ENCODE results near the gene PPARGC1A.

The PPARGC1A gene

DNA sequence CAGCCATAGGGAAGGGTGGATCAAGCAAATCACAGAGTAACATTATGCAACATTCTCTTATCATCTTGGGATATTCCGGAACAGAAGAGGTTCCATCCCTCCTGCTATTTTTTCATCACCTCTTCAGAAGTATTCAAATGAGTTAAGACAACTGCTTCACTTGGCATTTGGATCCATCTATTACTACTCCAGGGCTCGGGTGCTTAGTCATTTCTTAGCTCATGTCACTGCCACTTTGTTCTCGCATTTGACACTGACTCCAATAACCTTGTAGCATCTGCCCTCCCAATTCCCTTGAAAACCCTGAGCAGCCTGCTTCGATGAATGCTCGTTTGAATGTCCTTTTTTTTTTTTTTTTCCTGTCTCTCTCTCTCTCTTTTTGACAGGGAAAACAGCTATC, 114.9 kb downstream of the PPARGC1A start:
- in situ Hi-C loops (cut with MboI; ENCODE audit: low sequenced_read_pairs), result no loop called here

DNA sequence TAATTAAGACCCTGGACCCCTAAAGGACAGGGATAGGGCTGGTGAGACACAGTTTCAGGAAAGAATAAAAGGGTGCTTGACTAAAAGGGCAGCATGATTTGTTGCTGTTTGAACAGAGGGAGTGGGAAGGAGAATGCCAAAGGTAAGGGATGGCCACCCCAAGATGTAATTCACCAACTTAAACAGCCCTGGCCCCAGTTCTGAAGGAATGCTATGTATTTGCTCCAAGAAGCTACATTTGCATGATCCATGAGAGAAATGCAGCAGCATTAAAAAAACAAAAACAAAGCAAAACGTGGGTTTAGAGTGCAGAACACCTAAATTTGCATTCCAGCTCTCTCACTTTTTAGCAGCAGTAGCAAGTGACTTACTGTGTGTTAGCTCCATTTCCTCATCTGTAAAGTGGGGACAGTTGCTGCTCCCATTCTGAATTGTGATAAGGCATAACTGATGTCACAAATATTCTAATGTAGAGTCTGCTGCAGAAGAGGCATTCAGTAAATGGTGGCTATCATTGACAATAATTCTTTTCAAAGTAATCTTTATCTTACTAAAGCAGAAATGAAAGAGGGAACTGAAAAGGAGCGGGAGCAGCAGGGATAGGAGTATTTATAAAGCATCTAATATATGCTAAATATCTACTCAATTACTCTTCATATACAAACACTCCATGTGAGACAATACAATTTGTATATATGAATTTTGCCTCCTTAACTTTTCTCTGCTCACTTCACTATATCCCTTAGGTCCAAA, 115.8 kb downstream of the PPARGC1A start:
- in situ Hi-C loops (cut with MboI; ENCODE audit: low sequenced_read_pairs), result no loop called here

DNA sequence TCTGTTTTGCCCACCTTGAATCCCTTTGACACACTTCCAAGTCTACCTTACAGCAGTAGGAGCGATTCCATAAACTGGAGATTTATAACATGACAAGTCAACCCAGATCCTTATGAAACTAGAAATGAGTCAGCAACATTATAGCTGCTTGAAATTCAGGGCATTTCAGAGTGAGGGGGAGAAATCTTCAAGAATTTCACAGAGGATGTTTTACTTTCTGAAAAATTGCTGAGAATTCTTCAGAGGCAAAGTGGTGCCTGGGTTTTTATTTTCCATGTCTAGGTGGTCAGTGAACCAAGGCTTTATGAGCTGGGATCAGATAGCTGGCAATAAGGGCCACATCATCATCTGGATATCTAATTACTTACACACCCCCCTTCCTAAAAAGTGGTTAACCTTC, 119.8 kb downstream of the PPARGC1A start:
- in situ Hi-C loops (cut with MboI; ENCODE audit: low sequenced_read_pairs), result no loop called here

DNA sequence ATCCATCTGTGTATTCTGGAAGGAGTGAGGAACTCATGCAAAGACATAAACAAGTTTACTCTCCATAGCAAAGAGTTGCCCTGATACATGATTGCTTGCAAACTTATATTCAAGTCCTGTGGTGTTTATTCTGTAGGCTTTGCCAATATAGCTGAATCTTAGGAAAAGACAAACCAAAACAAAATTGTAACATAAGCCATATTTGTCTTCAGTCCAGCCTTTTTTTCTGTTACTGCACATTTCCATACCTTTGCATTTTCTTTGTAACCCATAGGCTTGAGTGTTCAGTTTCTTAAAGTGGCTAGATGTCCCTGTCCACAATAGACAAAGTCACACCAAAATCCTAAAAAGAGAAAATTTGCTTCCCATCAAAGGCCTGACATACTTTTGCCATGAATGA, 120.4 kb downstream of the PPARGC1A start:
- in situ Hi-C loops (cut with MboI; ENCODE audit: low sequenced_read_pairs), result no loop called here

DNA sequence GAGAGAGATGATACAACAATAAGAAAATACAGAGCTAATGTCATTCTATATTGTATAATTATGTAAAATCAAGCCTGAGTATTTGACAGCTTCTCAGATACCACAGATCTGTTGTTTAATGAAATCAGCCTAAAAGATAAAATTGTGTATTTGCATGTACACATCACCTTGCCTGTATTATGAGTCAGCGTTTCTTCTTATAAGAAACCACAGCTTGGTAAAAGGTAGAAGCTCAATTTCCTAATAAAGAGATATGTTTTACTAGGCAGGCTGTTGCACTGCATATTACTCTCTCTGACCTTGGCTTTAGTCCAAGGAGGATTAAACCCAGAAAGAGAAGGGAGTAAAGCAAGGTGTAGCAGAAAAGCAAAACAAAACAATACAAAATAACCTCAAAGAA, 121.3 kb downstream of the PPARGC1A start:
- in situ Hi-C loops (cut with MboI; ENCODE audit: low sequenced_read_pairs), result no loop called here

DNA sequence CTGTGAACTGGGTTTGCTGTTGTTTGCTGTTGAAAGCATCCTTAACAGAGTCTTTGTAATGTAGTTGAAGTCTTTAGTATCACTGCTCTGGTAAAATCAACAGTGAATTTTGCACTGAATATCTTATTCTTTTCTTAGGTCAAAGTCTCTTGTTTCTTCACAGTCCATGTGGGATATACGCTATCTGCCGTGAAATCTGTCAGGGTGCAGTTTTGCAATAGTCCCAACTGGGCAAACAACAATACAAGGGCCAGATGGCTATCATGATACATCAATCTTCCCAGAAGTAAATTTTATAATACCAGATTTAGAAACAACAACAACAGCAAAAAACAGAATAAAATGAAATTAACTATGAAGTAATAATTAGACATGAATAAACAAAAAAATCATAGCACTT, 123.5 kb downstream of the PPARGC1A start:
- in situ Hi-C loops (cut with MboI; ENCODE audit: low sequenced_read_pairs), result no loop called here

DNA sequence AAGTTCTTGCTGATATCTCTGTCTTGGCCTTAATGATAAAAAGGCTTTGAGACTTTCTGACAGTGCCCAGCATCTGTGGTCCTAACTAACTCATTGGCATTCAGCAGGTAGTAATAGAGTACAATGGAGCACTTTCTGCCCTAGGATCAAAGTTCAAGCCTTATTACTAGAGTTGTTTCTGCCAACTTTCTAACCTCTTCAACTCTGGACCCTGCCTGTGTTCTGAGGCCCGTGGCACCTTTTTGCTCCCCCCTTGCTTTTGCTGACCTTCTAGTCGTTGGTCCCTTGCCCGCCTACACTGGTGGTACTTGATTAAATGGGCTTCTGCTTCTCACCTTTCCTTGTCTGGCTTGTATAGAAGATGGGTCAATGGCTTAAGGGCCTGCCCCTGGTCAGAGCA, 126.3 kb downstream of the PPARGC1A start:
- in situ Hi-C loops (cut with MboI; ENCODE audit: low sequenced_read_pairs), result no loop called here

DNA sequence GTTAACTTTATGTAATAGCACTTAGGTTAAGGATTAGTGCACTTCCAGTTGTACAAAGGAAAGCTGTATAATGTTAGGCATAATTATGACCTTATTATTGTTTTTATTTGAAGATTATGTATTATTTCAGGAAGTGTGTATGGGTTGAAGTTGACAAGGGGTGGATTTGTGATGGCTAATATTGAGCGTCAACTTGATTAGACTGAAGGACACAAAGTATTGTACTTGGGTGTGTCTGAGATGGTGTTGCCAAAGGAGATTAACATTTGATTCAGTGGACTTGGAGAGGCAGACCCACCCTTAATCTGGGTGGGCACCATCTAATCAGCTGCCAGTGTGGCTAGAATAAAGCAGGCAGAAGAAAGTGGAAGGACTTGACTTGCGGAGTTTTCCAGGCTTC, 127.3 kb downstream of the PPARGC1A start:
- in situ Hi-C loops (cut with MboI; ENCODE audit: low sequenced_read_pairs), result no loop called here

DNA sequence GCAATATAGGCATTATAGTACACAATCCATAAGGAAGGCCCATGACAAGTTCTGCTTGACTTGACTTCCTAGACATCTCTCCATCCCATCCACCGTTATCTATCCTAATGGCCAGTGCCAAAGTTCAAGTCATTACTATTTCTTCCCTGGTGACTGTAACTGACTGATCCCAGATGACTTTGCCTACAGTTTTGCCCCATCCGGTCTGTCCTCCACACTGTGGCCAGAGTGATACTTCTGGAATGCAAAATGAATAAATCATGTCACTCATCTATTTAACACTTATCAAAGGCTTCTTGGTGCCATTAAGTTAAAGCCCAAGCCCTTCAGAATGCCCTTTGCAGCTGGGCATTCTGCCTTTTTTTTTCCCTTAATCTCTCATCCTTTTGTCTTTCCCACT, 130.8 kb downstream of the PPARGC1A start:
- in situ Hi-C loops (cut with MboI; ENCODE audit: low sequenced_read_pairs), result no loop called here

DNA sequence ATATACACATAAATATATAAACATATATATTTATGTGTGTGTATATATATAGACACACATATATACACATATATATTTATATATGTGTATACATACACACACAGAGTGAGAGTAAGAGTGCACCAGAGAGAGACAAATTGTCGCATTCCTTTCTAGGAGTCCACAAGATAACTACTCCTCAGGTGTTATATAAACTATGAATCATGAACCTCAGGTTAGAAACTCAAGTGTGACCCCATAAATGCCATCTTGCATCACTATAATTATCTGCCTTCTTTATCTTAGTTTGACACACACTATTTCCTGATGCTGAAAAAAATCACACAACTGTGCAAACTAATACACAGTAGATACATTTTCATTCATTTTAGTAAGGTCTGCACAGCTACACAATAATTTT, 135.2 kb downstream of the PPARGC1A start:
- in situ Hi-C loops (cut with MboI; ENCODE audit: low sequenced_read_pairs), result no loop called here

DNA sequence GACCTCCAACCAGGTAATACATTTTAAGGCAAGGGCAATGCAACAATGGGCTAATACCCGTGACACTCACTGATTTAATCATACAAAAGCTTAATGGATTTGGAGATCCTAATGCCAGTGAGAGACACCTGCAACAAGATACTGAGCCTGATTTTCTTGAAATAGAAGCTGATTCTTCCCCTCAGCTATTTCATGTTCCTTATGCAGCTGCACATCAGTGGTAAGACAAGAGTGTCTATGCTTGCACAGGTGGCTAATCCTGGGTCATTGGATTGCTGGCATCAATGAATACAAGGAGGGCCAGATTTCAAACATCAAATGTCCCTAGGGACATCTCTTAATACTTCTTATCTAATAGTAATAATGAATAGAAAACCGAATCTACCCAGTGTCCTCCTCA, 139.7 kb downstream of the PPARGC1A start:
- in situ Hi-C loops (cut with MboI; ENCODE audit: low sequenced_read_pairs), result no loop called here

DNA sequence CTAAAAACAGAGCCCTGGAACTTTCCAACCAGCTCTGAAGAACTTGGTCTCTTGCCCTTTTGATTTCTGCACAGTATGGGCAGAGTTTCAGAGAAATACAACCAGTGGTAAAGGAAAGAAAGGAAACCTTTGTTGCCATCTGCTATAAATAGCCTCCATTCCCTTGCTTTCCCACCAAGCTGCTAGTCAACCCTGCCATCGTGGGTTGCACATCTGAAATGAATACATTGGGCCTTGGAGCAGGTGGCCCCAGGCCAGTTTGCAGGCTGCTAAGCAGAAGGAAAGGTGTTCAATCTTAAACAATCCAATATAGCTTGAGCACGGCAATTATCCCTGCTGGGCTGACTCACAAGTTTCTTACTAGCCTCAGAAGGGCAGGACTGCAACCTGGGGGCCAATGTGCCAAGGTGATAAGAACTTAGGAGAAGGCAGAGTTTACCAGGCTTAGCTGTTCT, 142.5 kb downstream of the PPARGC1A start:
- in situ Hi-C loops (cut with MboI; ENCODE audit: low sequenced_read_pairs), result no loop called here

DNA sequence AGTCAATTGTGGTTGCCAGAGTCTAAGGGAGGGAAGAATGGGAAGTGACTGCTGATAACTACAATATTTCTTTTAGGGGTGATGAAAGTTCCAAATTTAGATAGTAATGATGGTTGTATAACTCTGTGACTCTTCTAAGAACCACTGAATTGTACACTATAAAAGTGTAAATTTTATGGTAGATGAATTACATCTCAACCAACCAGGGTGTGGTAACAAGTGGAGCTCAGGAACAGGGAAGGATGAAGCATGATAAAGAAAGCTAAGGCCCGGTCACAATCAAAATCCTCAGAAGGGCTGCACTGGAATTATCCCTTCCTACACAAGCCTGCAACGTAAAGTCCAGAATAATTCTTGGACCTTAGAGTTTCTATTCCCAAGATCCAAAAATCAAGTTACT, 143.2 kb downstream of the PPARGC1A start:
- in situ Hi-C loops (cut with MboI; ENCODE audit: low sequenced_read_pairs), result no loop called here

DNA sequence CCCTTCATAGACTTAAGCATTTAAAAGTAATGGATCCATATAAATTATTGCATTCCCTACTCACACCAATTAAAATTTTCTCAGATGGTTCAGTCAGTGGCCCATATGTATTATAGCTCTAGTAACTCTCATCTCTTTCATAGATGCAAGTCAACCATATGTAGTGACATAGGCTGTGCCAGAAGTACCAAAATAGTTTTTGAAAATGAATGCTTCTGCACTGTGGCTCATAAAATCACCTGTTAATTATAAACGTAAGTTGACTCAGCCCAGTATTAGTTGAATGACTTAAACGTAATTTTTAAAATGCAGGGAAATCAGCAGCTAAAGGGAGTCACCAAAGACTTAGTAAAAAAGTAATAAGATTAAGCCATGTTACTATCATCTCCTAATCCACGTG, 143.8 kb downstream of the PPARGC1A start:
- in situ Hi-C loops (cut with MboI; ENCODE audit: low sequenced_read_pairs), result no loop called here

DNA sequence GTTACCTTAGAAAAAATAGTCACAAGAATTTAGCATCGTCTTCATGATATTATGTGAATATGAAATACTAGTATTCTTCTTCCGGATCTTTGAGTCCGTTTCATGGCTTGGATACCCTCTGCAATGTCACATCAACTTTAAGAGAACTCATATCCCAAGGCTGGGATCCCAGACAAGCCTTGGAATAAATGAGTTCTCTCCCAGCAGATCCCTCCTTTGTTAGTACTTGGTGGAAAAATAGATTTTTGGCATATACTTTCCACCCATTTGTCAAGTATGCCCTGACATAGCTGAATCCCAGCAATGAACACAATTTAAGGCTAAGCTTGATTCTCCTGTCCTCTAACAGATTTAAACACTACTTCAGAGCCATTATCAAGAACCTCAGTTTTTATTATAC, 144.5 kb downstream of the PPARGC1A start:
- in situ Hi-C loops (cut with MboI; ENCODE audit: low sequenced_read_pairs), result no loop called here
